ENCODE results near the gene SLC35D2. TPM values are rescaled to one million over a fixed set of nuclear protein-coding genes. Genes with fewer than 3 reads are reported as not detected.

SLC35D2 gene
- total RNA-seq, 1 experiment from 2014 or later, result 14.6 TPM

- TF ChIP-seq PREB (CRISPR knock-in tag; IDR thresholded peaks at IDR 0.05; ENCODE audit: borderline replicate concordance) (no peak), SMAD3 (CRISPR knock-in tag; IDR thresholded peaks at IDR 0.05; ENCODE audit: borderline replicate concordance) (no peak), TEAD4 (CRISPR knock-in tag; IDR thresholded peaks at IDR 0.05) (no peak)
These were observed 39.8 kb downstream of the SLC35D2 start (continued) for GRCh38 chr9:96343515-96344360.

GRCh38 chr9:96342571-96343245 is 40.8 kb downstream of the SLC35D2 start:
- H3K27ac Mint-ChIP-seq, result peak overlapping the region; percentile 86; the same call in 1 of the 2 replicates
- H3K9me3 Mint-ChIP-seq, result no peaks in the 10 kb centered on the region
- no peak for ATAC-seq
- no peak overlapping the region for H3K4me3 Mint-ChIP-seq
- ChIA-PET POLR2A (no interaction called here), CTCF (interaction anchor here (1.5 to 2.8 kb wide), 2 partner anchors 15 to 111 kb away, joined by 6 to 8 read pairs; no protein-coding TSS in a partner anchor)
- no peaks in the 10 kb centered on the region for H3K36me3 Mint-ChIP-seq
- no peaks in the 10 kb centered on the region for H3K27me3 Mint-ChIP-seq (ENCODE audit: low read depth)
- DNase-seq (ENCODE audit: low spot score), result no peak
- TF ChIP-seq HMGXB4 (CRISPR knock-in tag; IDR thresholded peaks at IDR 0.05) (no peak), MYBL2 (CRISPR knock-in tag; IDR thresholded peaks at IDR 0.05) (no peak), ATF1 (CRISPR knock-in tag; IDR thresholded peaks at IDR 0.05) (no peak), RORB (CRISPR knock-in tag; IDR thresholded peaks at IDR 0.05) (no peak), FOXK1 (CRISPR knock-in tag; IDR thresholded peaks at IDR 0.05) (no peak), ESRRA (CRISPR knock-in tag; IDR thresholded peaks at IDR 0.05; ENCODE audit: borderline replicate concordance) (no peak), NFYB (CRISPR knock-in tag; conservative IDR thresholded peaks at IDR 0.05; ENCODE audit: low read depth) (no peak), ZNF317 (CRISPR knock-in tag; IDR thresholded peaks at IDR 0.05; ENCODE audit: borderline replicate concordance, low read depth) (no peak), E2F5 (CRISPR knock-in tag; IDR thresholded peaks at IDR 0.05) (no peak), TCF7 (CRISPR knock-in tag; IDR thresholded peaks at IDR 0.05; ENCODE audit: low read depth) (no peak), ATF6 (CRISPR knock-in tag; IDR thresholded peaks at IDR 0.05) (no peak), ZMAT4 (CRISPR knock-in tag; IDR thresholded peaks at IDR 0.05) (no peak), ZNF232 (CRISPR knock-in tag; IDR thresholded peaks at IDR 0.05) (no peak), ZBTB43 (CRISPR knock-in tag; IDR thresholded peaks at IDR 0.05) (no peak)
- H3K4me1 Mint-ChIP-seq, result peaks cover 50% of the 10 kb centered on the region
